PC-3 (cell line): ENCODE results near the gene STXBP6. TPM values are rescaled to one million over a fixed set of nuclear protein-coding genes. Genes with fewer than 3 reads are reported as not detected.

Source experiments
- ATAC-seq: fragments of 200-7000 bp; cut with Tn5 transposase; 2 replicates; pipeline ENCODE4 v1.9.1; 2020; ENCODE audit warnings: mild to moderate bottlenecking, moderate library complexity
- BruUV-seq: library from RNA; stranded (reverse); fragments of 400-500 nt; replicated peaks from 2 replicates; lab custom pipeline; 2021; lab: Mats Ljungman, UMichigan
- CTCF ChIA-PET: fragments of 300-600 bp; sonication (Branson Sonifier 250); formaldehyde crosslinking; loops from one replicate; lab custom pipeline; 2022; ENCODE audit warnings: antibody characterized with exemption; lab: Charles Lee
- POLR2A ChIA-PET: fragments of 300-600 bp; sonication (Branson Sonifier 250); formaldehyde crosslinking; loops from one replicate; lab custom pipeline; 2022; ENCODE audit warnings: antibody characterized with exemption; ENCODE audit not compliant: unreplicated experiment; lab: Charles Lee
- DNase-seq: peaks from one replicate; pipeline ENCODE4 v3.0.0-alpha.2; 2015
- H2AFZ ChIP-seq: fragments of 300-600 bp; sonication (generic); 2 replicates; pipeline ENCODE4 v1.6.0; 2016; ENCODE audit warnings: antibody characterized with exemption, low read length
- H3F3A ChIP-seq: fragments of 300-600 bp; sonication (generic); one replicate; pipeline ENCODE4 v1.6.0; 2017; ENCODE audit warnings: antibody characterized with exemption, low read length, control low read depth, mild to moderate bottlenecking; ENCODE audit not compliant: unreplicated experiment
- H3K27ac ChIP-seq: fragments of 300-600 bp; sonication (generic); 2 replicates; pipeline ENCODE4 v1.5.1; 2016; ENCODE audit warnings: mild to moderate bottlenecking, low read length
- H3K27me3 ChIP-seq: fragments of 300-600 bp; sonication (generic); 2 replicates; pipeline ENCODE4 v1.6.1; 2016; ENCODE audit warnings: low read length, mixed read lengths
- H3K36me3 ChIP-seq: fragments of 300-600 bp; sonication (generic); 2 replicates; pipeline ENCODE4 v1.6.1; 2016; ENCODE audit warnings: low read depth, mixed run types, low read length, mixed read lengths
- H3K4me1 ChIP-seq: fragments of 300-600 bp; sonication (generic); 2 replicates; pipeline ENCODE4 v1.5.1; 2016; ENCODE audit warnings: low read length; ENCODE audit not compliant: insufficient read depth
- H3K4me2 ChIP-seq: fragments of 300-600 bp; sonication (generic); 2 replicates; pipeline ENCODE4 v1.6.0; 2016; ENCODE audit warnings: low read length
- H3K4me3 ChIP-seq: fragments of 300-600 bp; sonication (generic); 2 replicates; pipeline ENCODE4 v1.5.1; 2016; ENCODE audit warnings: mild to moderate bottlenecking, low read length, mixed read lengths
- H3K79me2 ChIP-seq: fragments of 300-600 bp; sonication (generic); 2 replicates; pipeline ENCODE4 v1.6.1; 2017; ENCODE audit warnings: low read length, mixed read lengths
- H3K9ac ChIP-seq: fragments of 300-600 bp; sonication (generic); 2 replicates; pipeline ENCODE4 v1.6.0; 2016; ENCODE audit warnings: mild to moderate bottlenecking, low read length
- H3K9me2 ChIP-seq: fragments of 300-600 bp; sonication (generic); replicated peaks from 2 replicates; pipeline ENCODE4 v1.6.1; 2016; ENCODE audit warnings: mixed run types, low read length, mixed read lengths
- H3K9me3 ChIP-seq: fragments of 300-600 bp; sonication (generic); 2 replicates; pipeline ENCODE4 v1.6.1; 2016; ENCODE audit warnings: low read length, mixed read lengths
- H4K20me1 ChIP-seq: fragments of 300-600 bp; sonication (generic); 2 replicates; pipeline ENCODE4 v1.6.1; 2016; ENCODE audit warnings: low read length, mixed read lengths
- CTCF ChIP-seq: fragments of 300-600 bp; sonication (generic); conservative IDR thresholded peaks from 2 replicates; pipeline ENCODE4 v1.5.1; 2017; ENCODE audit warnings: antibody characterized with exemption, low read depth, mild to moderate bottlenecking, low read length
- EZH2 ChIP-seq: fragments of 300-600 bp; sonication (generic); IDR thresholded peaks from one replicate; pipeline ENCODE4 v1.6.1; 2017; ENCODE audit warnings: antibody characterized with exemption, mild to moderate bottlenecking, low read length; ENCODE audit not compliant: unreplicated experiment
- EZH2phosphoT487 ChIP-seq: fragments of 300-600 bp; sonication (generic); IDR thresholded peaks from 2 replicates; pipeline ENCODE4 v1.6.1; 2018; ENCODE audit warnings: mild to moderate bottlenecking, antibody characterized with exemption, low read length, borderline replicate concordance
- intact Hi-C: fragments of 100-400 bp; cut with micrococcal nuclease; formaldehyde crosslinking; loops from 2 replicates; pipeline ENCODE4 v1.9.0; 2023
- total RNA-seq: library from RNA; depleted of rRNA; stranded (reverse); fragments of >200 nt; gene quantifications from 2 replicates; pipeline ENCODE4 v1.2.3, GENCODE V29; 2014

STXBP6 gene
- total RNA-seq, 1 experiment from 2014 or later = 0.40 TPM

GRCh38 chr14:24809135-24809534 lies 240.8 kb downstream of the STXBP6 start:
- no TSS peak for BruUV-seq
- intact Hi-C loops = no loop called here

DNA sequence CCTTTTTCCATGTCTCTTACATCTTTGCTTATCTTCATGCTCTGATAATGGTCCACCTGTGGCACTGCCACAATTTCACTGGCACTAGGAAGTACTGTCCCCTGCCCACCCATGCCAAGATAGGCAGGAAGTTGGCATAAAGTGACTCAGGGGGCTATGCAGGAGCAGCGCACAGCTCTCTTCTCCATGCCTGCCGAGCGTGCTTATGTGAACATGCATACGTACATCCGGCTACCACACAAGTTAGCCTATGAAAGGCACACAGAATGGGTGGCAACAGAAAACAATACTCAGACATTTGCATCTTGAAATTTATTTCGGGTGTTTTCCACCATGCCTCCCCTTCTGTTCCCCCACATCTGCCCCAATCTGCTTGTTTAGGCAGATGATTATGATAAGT lies 241.5 kb downstream of the STXBP6 start:
- intact Hi-C loops = no loop called here
- CTCF ChIA-PET = no interaction called here
- Histone ChIP-seq H3K9me2 (no peaks in the 10 kb centered on the region), H3K4me2 (no peak overlapping the region), H3K27ac (no peak overlapping the region), H3K9me3 (no peaks in the 10 kb centered on the region), H4K20me1 (no peaks in the 10 kb centered on the region), H3K79me2 (no peaks in the 10 kb centered on the region), H3K4me1 (no peaks in the 10 kb centered on the region), H3K4me3 (no peak overlapping the region), H2AFZ (no peak overlapping the region), H3F3A (no peaks in the 10 kb centered on the region), H3K9ac (no peak overlapping the region), H3K27me3 (peaks cover 22% of the 10 kb centered on the region), H3K36me3 (no peaks in the 10 kb centered on the region)
- no peak for DNase-seq
- POLR2A ChIA-PET = no interaction called here
- TF ChIP-seq EZH2phosphoT487 (no peak), EZH2 (no peak), CTCF (no peak)
- no TSS peak for BruUV-seq
- no peak for ATAC-seq

More at GRCh38 chr14:24809135-24809534, 240.8 kb downstream of the STXBP6 start:
- Histone ChIP-seq H3K27ac (no peak overlapping the region), H3K4me3 (no peak overlapping the region), H3K9me2 (no peaks in the 10 kb centered on the region), H3K9me3 (no peaks in the 10 kb centered on the region), H4K20me1 (no peaks in the 10 kb centered on the region), H3K27me3 (peaks cover 28% of the 10 kb centered on the region), H3K36me3 (no peaks in the 10 kb centered on the region), H3F3A (no peaks in the 10 kb centered on the region), H2AFZ (no peak overlapping the region), H3K9ac (no peak overlapping the region), H3K79me2 (no peaks in the 10 kb centered on the region), H3K4me2 (no peak overlapping the region), H3K4me1 (no peaks in the 10 kb centered on the region)
- no peak for ATAC-seq
- TF ChIP-seq EZH2phosphoT487 = no peak
- TF ChIP-seq EZH2 = no peak
- no peak for TF ChIP-seq CTCF
- POLR2A ChIA-PET = no interaction called here
- no peak for DNase-seq
- CTCF ChIA-PET = no interaction called here

GRCh38 chr14:24806061-24806678 lies 243.8 kb downstream of the STXBP6 start:
- Histone ChIP-seq H3K9ac (no peak overlapping the region), H3K9me3 (no peaks in the 10 kb centered on the region), H3K4me2 (no peak overlapping the region), H4K20me1 (no peaks in the 10 kb centered on the region), H3K4me3 (no peak overlapping the region), H3K79me2 (no peaks in the 10 kb centered on the region), H3K36me3 (no peaks in the 10 kb centered on the region), H2AFZ (no peak overlapping the region), H3K27ac (no peak overlapping the region), H3K9me2 (no peaks in the 10 kb centered on the region), H3K27me3 (peaks cover 11% of the 10 kb centered on the region), H3F3A (no peaks in the 10 kb centered on the region), H3K4me1 (no peaks in the 10 kb centered on the region)
- ATAC-seq (peak; percentile 53; the same call in 1 of the 2 replicates), DNase-seq (peak; percentile 70)
- POLR2A ChIA-PET = no interaction called here
- peak; percentile 89 for TF ChIP-seq CTCF
- no peak for TF ChIP-seq EZH2phosphoT487
- BruUV-seq = no TSS peak
- CTCF ChIA-PET = interaction anchor here (1.0 kb wide), 1 partner anchor 237 kb away, joined by 4 read pairs; no protein-coding TSS in a partner anchor
- intact Hi-C loops = loop anchor here (2.0 kb wide), 1 partner anchor 327 kb away; no protein-coding TSS in a partner anchor
